ENCODE data around the gene ATF7IP2.
"Not testable (repeated sequence)": the region's sequence is repeated elsewhere in the genome, so short reads cannot be mapped to it uniquely, and the experiment has no call there.

ATF7IP2 gene

GRCh38 chr16:10366619-10367018 lies 19.2 kb upstream of the ATF7IP2 start:
- ATAC-seq; H3K9me3 Mint-ChIP-seq; DNase-seq (ENCODE audit: low spot score in 2 of 2); H3K36me3 Mint-ChIP-seq; H3K27ac Mint-ChIP-seq; H3K4me3 Mint-ChIP-seq; H3K4me1 Mint-ChIP-seq: not testable (repeated sequence)

GRCh38 chr16:10367616-10368188 lies 18.2 kb upstream of the ATF7IP2 start:
- H3K9me3 Mint-ChIP-seq, result no peaks in the 10 kb centered on the region
- no peak for ATAC-seq
- no peaks in the 10 kb centered on the region for H3K36me3 Mint-ChIP-seq
- no peak overlapping the region for H3K27ac Mint-ChIP-seq
- DNase-seq (ENCODE audit: low spot score in 2 of 2), result no peak
- H3K4me3 Mint-ChIP-seq, result no peak overlapping the region
- H3K4me1 Mint-ChIP-seq, result no peaks in the 10 kb centered on the region

- Mint-ChIP-seq H3K36me3 (no peaks in the 10 kb centered on the region), H3K4me3 (no peak overlapping the region), H3K4me1 (no peaks in the 10 kb centered on the region), H3K27ac (peak overlapping the region; percentile 32), H3K9me3 (no peaks in the 10 kb centered on the region)
- ATAC-seq (no peak), DNase-seq (ENCODE audit: low spot score in 2 of 2) (no peak)
These were observed 16.8 kb upstream of the ATF7IP2 start for GRCh38 chr16:10368969-10369551.

- Mint-ChIP-seq H3K4me3 (no peak overlapping the region), H3K4me1 (no peaks in the 10 kb centered on the region), H3K9me3 (no peaks in the 10 kb centered on the region), H3K36me3 (no peaks in the 10 kb centered on the region), H3K27ac (peak overlapping the region; percentile 32)
- no peak for ATAC-seq
- DNase-seq (ENCODE audit: low spot score in 2 of 2), result no peak
These were observed 15.7 kb upstream of the ATF7IP2 start for GRCh38 chr16:10370096-10370726.

- no peak overlapping the region for H3K27ac Mint-ChIP-seq
- H3K36me3 Mint-ChIP-seq, result no peaks in the 10 kb centered on the region
- DNase-seq (ENCODE audit: low spot score in 2 of 2), result no peak
- H3K4me3 Mint-ChIP-seq, result no peak overlapping the region
- no peak for ATAC-seq
- no peaks in the 10 kb centered on the region for H3K4me1 Mint-ChIP-seq
- no peaks in the 10 kb centered on the region for H3K9me3 Mint-ChIP-seq
These were observed 14.3 kb upstream of the ATF7IP2 start for GRCh38 chr16:10371592-10371991.

GRCh38 chr16:10373556-10373955 lies 12.3 kb upstream of the ATF7IP2 start:
- ATAC-seq (no peak), DNase-seq (ENCODE audit: low spot score in 2 of 2) (no peak)
- no peak overlapping the region for H3K27ac Mint-ChIP-seq
- no peak overlapping the region for H3K4me3 Mint-ChIP-seq
- no peaks in the 10 kb centered on the region for H3K4me1 Mint-ChIP-seq
- H3K36me3 Mint-ChIP-seq, result no peaks in the 10 kb centered on the region
- no peaks in the 10 kb centered on the region for H3K9me3 Mint-ChIP-seq

- Mint-ChIP-seq H3K36me3 (no peaks in the 10 kb centered on the region), H3K27ac (no peak overlapping the region), H3K9me3 (no peaks in the 10 kb centered on the region), H3K4me3 (no peak overlapping the region), H3K4me1 (no peaks in the 10 kb centered on the region)
- DNase-seq (ENCODE audit: low spot score in 2 of 2) (no peak), ATAC-seq (no peak)
These were observed 9.6 kb upstream of the ATF7IP2 start for GRCh38 chr16:10376229-10376628.

- Mint-ChIP-seq H3K27ac (no peak overlapping the region), H3K36me3 (peaks cover 17% of the 10 kb centered on the region), H3K9me3 (no peaks in the 10 kb centered on the region), H3K4me1 (peaks cover 24% of the 10 kb centered on the region), H3K4me3 (no peak overlapping the region)
- DNase-seq (ENCODE audit: low spot score in 2 of 2) (no peak), ATAC-seq (no peak)
These were observed 2.2 kb upstream of the ATF7IP2 start for GRCh38 chr16:10383626-10384025.

GRCh38 chr16:10386517-10387100 lies 748 bp downstream of the ATF7IP2 start:
- DNase-seq (ENCODE audit: low spot score in 2 of 2), result no peak
- Mint-ChIP-seq H3K27ac (peak overlapping the region; percentile 98), H3K36me3 (peaks cover 41% of the 10 kb centered on the region), H3K9me3 (no peaks in the 10 kb centered on the region), H3K4me3 (peak overlapping the region; percentile 96), H3K4me1 (peaks cover 46% of the 10 kb centered on the region)
- no peak for ATAC-seq

- Mint-ChIP-seq H3K9me3 (no peaks in the 10 kb centered on the region), H3K4me3 (peak overlapping the region; percentile 96), H3K36me3 (peaks cover 42% of the 10 kb centered on the region), H3K4me1 (peaks cover 45% of the 10 kb centered on the region), H3K27ac (peak overlapping the region; percentile 98)
- ATAC-seq (no peak), DNase-seq (ENCODE audit: low spot score in 2 of 2) (no peak)
These were observed 1.3 kb downstream of the ATF7IP2 start for GRCh38 chr16:10387188-10387617.

GRCh38 chr16:10388988-10389387 lies 3.1 kb downstream of the ATF7IP2 start:
- ATAC-seq (no peak), DNase-seq (ENCODE audit: low spot score in 2 of 2) (no peak)
- H3K36me3 Mint-ChIP-seq, result peaks cover 42% of the 10 kb centered on the region
- H3K4me3 Mint-ChIP-seq, result peak overlapping the region; percentile 96
- peaks cover 43% of the 10 kb centered on the region for H3K4me1 Mint-ChIP-seq
- peak overlapping the region; percentile 63 for H3K27ac Mint-ChIP-seq
- H3K9me3 Mint-ChIP-seq, result no peaks in the 10 kb centered on the region

- no peak for ATAC-seq
- no peak for DNase-seq (ENCODE audit: low spot score in 2 of 2)
- peaks cover 52% of the 10 kb centered on the region for H3K4me1 Mint-ChIP-seq
- no peak overlapping the region for H3K4me3 Mint-ChIP-seq
- peaks cover 42% of the 10 kb centered on the region for H3K36me3 Mint-ChIP-seq
- H3K27ac Mint-ChIP-seq, result no peak overlapping the region
- H3K9me3 Mint-ChIP-seq, result no peaks in the 10 kb centered on the region
These were observed 4.5 kb downstream of the ATF7IP2 start for GRCh38 chr16:10390330-10390729.

- DNase-seq (ENCODE audit: low spot score in 2 of 2), result no peak
- no peak overlapping the region for H3K27ac Mint-ChIP-seq
- ATAC-seq, result no peak
- peaks cover 49% of the 10 kb centered on the region for H3K4me1 Mint-ChIP-seq
- no peaks in the 10 kb centered on the region for H3K9me3 Mint-ChIP-seq
- H3K4me3 Mint-ChIP-seq, result no peak overlapping the region
- peaks cover 44% of the 10 kb centered on the region for H3K36me3 Mint-ChIP-seq
These were observed 5.0 kb downstream of the ATF7IP2 start for GRCh38 chr16:10390867-10391266.

GRCh38 chr16:10391339-10391738 lies 5.5 kb downstream of the ATF7IP2 start:
- Mint-ChIP-seq H3K9me3 (no peaks in the 10 kb centered on the region), H3K27ac (no peak overlapping the region), H3K4me3 (no peak overlapping the region), H3K4me1 (peaks cover 47% of the 10 kb centered on the region), H3K36me3 (peaks cover 42% of the 10 kb centered on the region)
- ATAC-seq (no peak), DNase-seq (ENCODE audit: low spot score in 2 of 2) (no peak)

- peak overlapping the region; percentile 15 for H3K27ac Mint-ChIP-seq
- peaks cover 23% of the 10 kb centered on the region for H3K36me3 Mint-ChIP-seq
- peaks cover 41% of the 10 kb centered on the region for H3K4me1 Mint-ChIP-seq
- peak; percentile 49 for ATAC-seq
- no peak overlapping the region for H3K4me3 Mint-ChIP-seq
- DNase-seq (ENCODE audit: low spot score in 2 of 2), result no peak
- H3K9me3 Mint-ChIP-seq, result peaks cover 8% of the 10 kb centered on the region
These were observed 17.1 kb downstream of the ATF7IP2 start for GRCh38 chr16:10402975-10403374.
